Retinal pigment epithelial cell (primary cell): Measurements from ENCODE around the gene ITFG1.

Source experiments
- DNase-seq: peaks from one replicate; pipeline ENCODE4 v3.0.0-alpha.2; 2010; ENCODE audit warnings: low read depth
- H3K4me3 ChIP-seq: 2 replicates; pipeline ENCODE4 v1.5.1; 2011; ENCODE audit warnings: mild to moderate bottlenecking, low read length, control low read depth, moderate library complexity
- TF ChIP-seq, protein P1 (sequence below): conservative IDR thresholded peaks from 2 replicates; pipeline ENCODE4 v1.5.1; 2011; ENCODE audit warnings: low read depth, low read length, control low read depth, inconsistent platforms

Gene ITFG1

GRCh38 chr16:47486856-47487255, 26.0 kb upstream of the ITFG1 start:
- no peak for DNase-seq
- no peak overlapping the region for H3K4me3 ChIP-seq
- TF ChIP-seq, protein P1, sequence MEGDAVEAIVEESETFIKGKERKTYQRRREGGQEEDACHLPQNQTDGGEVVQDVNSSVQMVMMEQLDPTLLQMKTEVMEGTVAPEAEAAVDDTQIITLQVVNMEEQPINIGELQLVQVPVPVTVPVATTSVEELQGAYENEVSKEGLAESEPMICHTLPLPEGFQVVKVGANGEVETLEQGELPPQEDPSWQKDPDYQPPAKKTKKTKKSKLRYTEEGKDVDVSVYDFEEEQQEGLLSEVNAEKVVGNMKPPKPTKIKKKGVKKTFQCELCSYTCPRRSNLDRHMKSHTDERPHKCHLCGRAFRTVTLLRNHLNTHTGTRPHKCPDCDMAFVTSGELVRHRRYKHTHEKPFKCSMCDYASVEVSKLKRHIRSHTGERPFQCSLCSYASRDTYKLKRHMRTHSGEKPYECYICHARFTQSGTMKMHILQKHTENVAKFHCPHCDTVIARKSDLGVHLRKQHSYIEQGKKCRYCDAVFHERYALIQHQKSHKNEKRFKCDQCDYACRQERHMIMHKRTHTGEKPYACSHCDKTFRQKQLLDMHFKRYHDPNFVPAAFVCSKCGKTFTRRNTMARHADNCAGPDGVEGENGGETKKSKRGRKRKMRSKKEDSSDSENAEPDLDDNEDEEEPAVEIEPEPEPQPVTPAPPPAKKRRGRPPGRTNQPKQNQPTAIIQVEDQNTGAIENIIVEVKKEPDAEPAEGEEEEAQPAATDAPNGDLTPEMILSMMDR = no peak

DNA sequence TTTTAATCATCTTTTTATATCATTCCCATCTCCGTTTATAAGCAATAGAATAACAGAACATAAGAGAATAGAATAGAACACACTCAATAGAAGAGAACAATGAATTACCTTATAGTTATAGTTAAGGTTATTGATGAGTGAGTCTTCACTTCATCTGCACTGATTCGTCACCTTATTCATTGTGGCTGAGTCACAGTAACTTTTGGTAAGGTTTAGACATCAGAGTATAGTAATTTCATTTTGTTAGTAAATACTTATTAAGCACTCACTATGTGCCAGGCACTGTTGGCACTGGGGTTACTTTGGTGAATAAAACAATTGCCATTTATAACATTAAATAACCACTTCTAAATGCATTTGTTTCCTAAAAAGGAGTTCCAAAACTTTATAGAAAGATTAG, 22.8 kb upstream of the ITFG1 start:
- H3K4me3 ChIP-seq = no peak overlapping the region
- TF ChIP-seq, protein P1 = no peak
- DNase-seq = no peak

- TF ChIP-seq, protein P1 = no peak
- H3K4me3 ChIP-seq = no peak overlapping the region
- no peak for DNase-seq
Measured at GRCh38 chr16:47481698-47482374, 21.0 kb upstream of the ITFG1 start.

DNA sequence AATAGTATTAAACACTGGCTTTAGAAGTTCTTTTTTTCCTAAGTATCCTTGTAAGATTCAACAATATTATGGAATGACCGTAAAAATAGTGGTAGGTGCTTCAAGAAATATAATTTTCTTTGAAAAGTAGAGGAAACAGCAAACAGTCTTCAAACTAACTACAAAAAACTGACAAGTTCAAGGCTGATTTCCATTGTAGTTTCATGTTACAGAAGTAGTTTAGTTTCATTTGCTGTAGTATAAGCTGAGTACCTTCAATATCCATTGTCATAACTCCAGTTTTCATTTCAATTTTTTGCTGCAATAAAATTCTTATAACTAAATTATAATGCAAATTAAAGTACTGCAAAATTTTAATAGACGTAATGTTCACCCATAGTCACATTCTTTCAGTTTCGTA, 19.5 kb upstream of the ITFG1 start:
- H3K4me3 ChIP-seq = no peak overlapping the region
- TF ChIP-seq, protein P1 = no peak
- no peak for DNase-seq

- no peak for DNase-seq
- TF ChIP-seq, protein P1 = no peak
- no peak overlapping the region for H3K4me3 ChIP-seq
Measured at GRCh38 chr16:47477679-47478078, 16.8 kb upstream of the ITFG1 start.

GRCh38 chr16:47476654-47477345, 15.9 kb upstream of the ITFG1 start:
- H3K4me3 ChIP-seq = no peak overlapping the region
- TF ChIP-seq, protein P1 = no peak
- DNase-seq = no peak

DNA sequence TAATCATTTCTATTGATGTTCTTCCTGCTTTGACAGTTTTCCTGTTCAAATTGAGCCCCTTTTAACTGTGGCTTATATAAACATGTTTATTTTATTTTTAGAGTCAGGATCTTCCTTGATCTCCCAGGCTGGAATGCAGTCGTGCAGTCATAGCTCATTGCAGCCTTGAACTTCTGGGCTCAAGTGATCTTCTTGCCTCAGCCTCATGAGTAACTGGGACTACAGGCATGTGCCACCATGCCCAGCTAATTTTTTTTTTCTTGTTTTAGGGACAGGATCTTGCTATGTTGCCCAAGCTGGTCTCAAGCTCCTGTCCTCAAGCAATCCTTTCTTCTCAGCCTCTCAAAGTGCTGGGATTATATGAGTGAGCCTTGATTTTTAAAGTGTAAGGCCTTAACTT, 14.9 kb upstream of the ITFG1 start:
- DNase-seq = no peak
- TF ChIP-seq, protein P1 = no peak
- no peak overlapping the region for H3K4me3 ChIP-seq
